PC-9 (cell line): Measurements from ENCODE around the gene VPS36. TPM values are rescaled to one million over a fixed set of nuclear protein-coding genes. Genes with fewer than 3 reads are reported as not detected.

Experiments
- BruUV-seq: library from RNA; stranded (reverse); fragments of 400-500 nt; replicated peaks from 2 replicates; lab custom pipeline; 2021; lab: Mats Ljungman, UMichigan
- CTCF ChIA-PET: fragments of 300-600 bp; sonication (Branson Sonifier 250); formaldehyde crosslinking; loops from one replicate; lab custom pipeline; 2022; ENCODE audit warnings: antibody characterized with exemption; lab: Charles Lee
- POLR2A ChIA-PET: fragments of 300-600 bp; sonication (Branson Sonifier 250); formaldehyde crosslinking; loops from one replicate; lab custom pipeline; 2022; ENCODE audit warnings: antibody characterized with exemption; ENCODE audit not compliant: unreplicated experiment; lab: Charles Lee
- DNase-seq, 2 experiments: peaks; one replicate each; pipeline versions ENCODE4 v3.0.0 to v3.0.0-alpha.2; 2015 to 2022; ENCODE audit warnings: mixed read lengths in 1 of 2
- H2AFZ ChIP-seq: fragments of 200-600 bp; sonication (generic); 2 replicates; pipeline ENCODE4 v1.8.1; 2017; ENCODE audit warnings: antibody characterized with exemption
- H3F3A ChIP-seq: fragments of 200-600 bp; sonication (generic); 2 replicates; pipeline ENCODE4 v1.8.1; 2017; ENCODE audit warnings: antibody characterized with exemption, mild to moderate bottlenecking, low read depth; ENCODE audit not compliant: insufficient read depth
- H3K27ac ChIP-seq: fragments of 200-600 bp; sonication (generic); 2 replicates; pipeline ENCODE4 v1.6.1; 2016; ENCODE audit warnings: mixed run types
- H3K27me3 ChIP-seq: fragments of 200-600 bp; sonication (generic); 2 replicates; pipeline ENCODE4 v1.6.1; 2016; ENCODE audit warnings: low read depth, mixed run types; ENCODE audit not compliant: insufficient read depth
- H3K36me3 ChIP-seq: fragments of 200-600 bp; sonication (generic); 2 replicates; pipeline ENCODE4 v1.6.1; 2016; ENCODE audit warnings: low read depth, mixed run types
- H3K4me1 ChIP-seq: fragments of 200-600 bp; sonication (generic); replicated peaks from 2 replicates; pipeline ENCODE4 v1.6.1; 2016; ENCODE audit warnings: mixed run types; ENCODE audit not compliant: insufficient read depth
- H3K4me2 ChIP-seq: fragments of 200-600 bp; sonication (generic); 2 replicates; pipeline ENCODE4 v1.6.1; 2017; ENCODE audit warnings: mixed run types
- H3K4me3 ChIP-seq: fragments of 200-600 bp; sonication (generic); 2 replicates; pipeline ENCODE4 v1.6.1; 2016; ENCODE audit warnings: mixed run types
- H3K79me2 ChIP-seq: fragments of 200-600 bp; sonication (generic); 2 replicates; pipeline ENCODE4 v1.6.1; 2017; ENCODE audit warnings: low read depth, mixed run types
- H3K9me2 ChIP-seq: fragments of 200-600 bp; sonication (generic); 2 replicates; pipeline ENCODE4 v1.8.1; 2017; ENCODE audit warnings: mild to moderate bottlenecking; ENCODE audit not compliant: insufficient read depth
- H3K9me3 ChIP-seq: fragments of 200-600 bp; sonication (generic); 2 replicates; pipeline ENCODE4 v1.8.1; 2016; ENCODE audit warnings: low read depth; ENCODE audit not compliant: insufficient read depth
- H4K20me1 ChIP-seq: fragments of 200-600 bp; sonication (generic); 2 replicates; pipeline ENCODE4 v1.8.1; 2017; ENCODE audit not compliant: insufficient read depth
- EZH2 ChIP-seq: fragments of 200-600 bp; sonication (generic); IDR thresholded peaks from 2 replicates; pipeline ENCODE4 v1.8.0; 2017; ENCODE audit warnings: antibody characterized with exemption, low read depth
- intact Hi-C: fragments of 100-400 bp; cut with micrococcal nuclease; formaldehyde crosslinking; loops from one replicate; pipeline ENCODE4 v1.10.0; 2022; ENCODE audit not compliant: unreplicated experiment
- total RNA-seq: library from RNA; stranded (reverse); gene quantifications from 2 replicates; pipeline ENCODE4 v1.2.3, GENCODE V29; 2021
- TF ChIP-seq, protein P1 (sequence below): fragments of 200-600 bp; sonication (generic); conservative IDR thresholded peaks from 2 replicates; pipeline ENCODE4 v1.6.1; 2017; ENCODE audit warnings: mixed run types, antibody characterized with exemption, mild to moderate bottlenecking, moderate library complexity

VPS36 gene
- total RNA-seq, 1 experiment from 2014 or later = 31.6 TPM

DNA sequence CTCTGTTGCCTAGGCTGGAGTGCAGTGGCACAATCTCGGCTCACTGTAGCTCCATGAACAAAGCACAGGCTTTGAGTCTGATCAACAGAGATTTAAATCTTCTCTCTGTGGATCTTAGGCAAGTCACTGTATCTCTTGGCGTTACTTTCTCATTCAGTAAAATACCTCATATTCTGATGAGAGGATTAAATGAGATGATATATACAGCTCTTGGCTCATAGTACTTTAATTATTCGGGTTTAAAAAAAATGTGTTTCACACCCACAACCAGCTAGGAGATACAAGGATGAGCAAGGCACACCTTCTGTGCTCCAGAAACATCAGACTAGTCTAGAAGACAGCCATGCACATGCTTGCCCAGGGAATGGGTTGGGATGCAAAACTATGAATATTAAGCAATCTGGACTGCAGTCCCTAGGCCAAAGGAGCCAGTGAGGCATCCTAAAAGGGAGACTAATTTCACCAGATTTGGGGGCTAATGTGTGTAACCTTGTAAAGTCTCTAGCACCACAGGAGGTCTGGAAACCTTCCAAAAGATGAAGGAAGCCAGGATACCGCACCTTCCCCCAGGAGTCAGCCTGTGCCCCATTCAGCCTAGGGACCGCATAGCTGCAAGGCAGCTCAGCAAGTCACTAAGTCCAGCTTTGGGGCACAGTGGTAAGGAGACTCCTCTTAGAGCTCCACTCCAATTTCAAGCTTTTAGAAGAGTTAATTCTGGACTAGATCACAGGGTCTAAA lies 2.5 kb downstream of the VPS36 start:
- DNase-seq = no peak
- TF ChIP-seq EZH2 = no peak
- TF ChIP-seq, protein P1, sequence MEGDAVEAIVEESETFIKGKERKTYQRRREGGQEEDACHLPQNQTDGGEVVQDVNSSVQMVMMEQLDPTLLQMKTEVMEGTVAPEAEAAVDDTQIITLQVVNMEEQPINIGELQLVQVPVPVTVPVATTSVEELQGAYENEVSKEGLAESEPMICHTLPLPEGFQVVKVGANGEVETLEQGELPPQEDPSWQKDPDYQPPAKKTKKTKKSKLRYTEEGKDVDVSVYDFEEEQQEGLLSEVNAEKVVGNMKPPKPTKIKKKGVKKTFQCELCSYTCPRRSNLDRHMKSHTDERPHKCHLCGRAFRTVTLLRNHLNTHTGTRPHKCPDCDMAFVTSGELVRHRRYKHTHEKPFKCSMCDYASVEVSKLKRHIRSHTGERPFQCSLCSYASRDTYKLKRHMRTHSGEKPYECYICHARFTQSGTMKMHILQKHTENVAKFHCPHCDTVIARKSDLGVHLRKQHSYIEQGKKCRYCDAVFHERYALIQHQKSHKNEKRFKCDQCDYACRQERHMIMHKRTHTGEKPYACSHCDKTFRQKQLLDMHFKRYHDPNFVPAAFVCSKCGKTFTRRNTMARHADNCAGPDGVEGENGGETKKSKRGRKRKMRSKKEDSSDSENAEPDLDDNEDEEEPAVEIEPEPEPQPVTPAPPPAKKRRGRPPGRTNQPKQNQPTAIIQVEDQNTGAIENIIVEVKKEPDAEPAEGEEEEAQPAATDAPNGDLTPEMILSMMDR = no peak
- H3K9me3 ChIP-seq = no peaks in the 10 kb centered on the region
- no peak overlapping the region for H2AFZ ChIP-seq
- H3K79me2 ChIP-seq = peaks cover 48% of the 10 kb centered on the region
- no peaks in the 10 kb centered on the region for H3K9me2 ChIP-seq
- H3K27me3 ChIP-seq = no peaks in the 10 kb centered on the region
- POLR2A ChIA-PET = no interaction called here
- peaks cover 40% of the 10 kb centered on the region for H3K4me1 ChIP-seq
- H3K36me3 ChIP-seq = 0 out of 2 replicates have a peak, but pooled peaks cover 7% of the 10 kb centered on the region
- intact Hi-C loops = no loop called here
- CTCF ChIA-PET = interaction anchor here (1.0 kb wide), 1 partner anchor 104 kb away, joined by 3 read pairs; no protein-coding TSS in a partner anchor
- H3F3A ChIP-seq = no peaks in the 10 kb centered on the region
- peak overlapping the region; percentile 85; the same call in 1 of the 2 replicates for H3K4me2 ChIP-seq
- 0 out of 2 replicates have a peak, but pooled peaks cover 3% of the 10 kb centered on the region for H4K20me1 ChIP-seq
- H3K27ac ChIP-seq = no peak overlapping the region
- no TSS peak for BruUV-seq
- H3K4me3 ChIP-seq = no peak overlapping the region

DNA sequence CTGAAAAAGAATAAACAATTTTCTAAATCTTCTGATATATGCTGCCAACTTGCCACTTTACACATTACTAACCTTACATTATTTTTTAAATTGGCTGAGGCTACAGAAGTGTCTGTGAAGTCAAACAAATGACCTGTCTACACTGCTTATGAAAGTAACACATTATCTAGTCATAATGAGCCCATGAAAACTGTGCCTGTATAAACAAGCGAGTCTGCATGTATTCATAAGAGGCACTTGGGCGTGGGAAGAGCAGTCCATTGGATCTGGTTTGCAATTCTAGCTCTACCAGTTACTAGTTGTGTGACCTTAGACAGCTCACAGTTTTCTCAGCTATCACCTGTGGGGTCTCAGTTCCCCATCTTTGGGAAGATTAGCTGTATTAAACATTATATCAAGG lies 3.1 kb downstream of the VPS36 start:
- H3K27ac ChIP-seq = no peak overlapping the region
- no peak for DNase-seq
- peaks cover 39% of the 10 kb centered on the region for H3K4me1 ChIP-seq
- H4K20me1 ChIP-seq = 0 out of 2 replicates have a peak, but pooled peaks cover 3% of the 10 kb centered on the region
- H2AFZ ChIP-seq = no peak overlapping the region
- H3K4me3 ChIP-seq = no peak overlapping the region
- H3K4me2 ChIP-seq = no peak overlapping the region
- TF ChIP-seq, protein P1 = no peak
- TF ChIP-seq EZH2 = no peak
- ChIA-PET CTCF (interaction anchor here (1.0 kb wide), 1 partner anchor 104 kb away, joined by 3 read pairs; no protein-coding TSS in a partner anchor), POLR2A (interaction anchor here (0.7 kb wide), 1 partner anchor 575 kb away, joined by 9 read pairs; no protein-coding TSS in a partner anchor)
- no TSS peak for BruUV-seq
- no peaks in the 10 kb centered on the region for H3K9me3 ChIP-seq
- H3K9me2 ChIP-seq = no peaks in the 10 kb centered on the region
- no peaks in the 10 kb centered on the region for H3F3A ChIP-seq
- H3K79me2 ChIP-seq = peaks cover 48% of the 10 kb centered on the region
- no peaks in the 10 kb centered on the region for H3K27me3 ChIP-seq
- 0 out of 2 replicates have a peak, but pooled peaks cover 7% of the 10 kb centered on the region for H3K36me3 ChIP-seq
- intact Hi-C loops = no loop called here

DNA sequence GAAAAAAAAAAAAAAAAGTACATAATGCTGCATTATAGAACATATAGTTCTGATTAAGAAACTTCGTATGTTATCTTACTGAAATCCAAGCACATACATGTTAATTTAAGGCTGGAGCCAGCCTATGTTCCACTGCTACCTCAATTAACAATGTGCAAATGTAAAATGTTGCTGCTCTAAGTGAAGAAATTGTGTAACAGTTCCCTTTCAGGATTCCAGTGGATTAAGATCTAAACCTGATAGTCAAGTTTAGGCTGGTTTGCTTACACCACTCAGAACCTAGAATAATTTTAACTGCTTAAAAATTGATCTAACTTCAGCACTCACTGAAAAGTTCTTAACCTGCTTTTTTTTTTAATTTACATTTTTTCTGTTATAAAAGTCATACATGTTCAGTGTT lies 4.2 kb downstream of the VPS36 start:
- Histone ChIP-seq H3K4me1 (peaks cover 39% of the 10 kb centered on the region), H3K27me3 (no peaks in the 10 kb centered on the region), H3K4me2 (peak overlapping the region; percentile 30; the same call in 1 of the 2 replicates), H3K79me2 (peaks cover 48% of the 10 kb centered on the region), H3F3A (no peaks in the 10 kb centered on the region), H3K4me3 (no peak overlapping the region), H3K9me2 (no peaks in the 10 kb centered on the region), H4K20me1 (0 out of 2 replicates have a peak, but pooled peaks cover 3% of the 10 kb centered on the region), H3K27ac (no peak overlapping the region), H3K36me3 (0 out of 2 replicates have a peak, but pooled peaks cover 7% of the 10 kb centered on the region), H3K9me3 (no peaks in the 10 kb centered on the region), H2AFZ (no peak overlapping the region)
- intact Hi-C loops = no loop called here
- DNase-seq = peak in 1 of 2 experiments; percentile 78
- no TSS peak for BruUV-seq
- ChIA-PET POLR2A (no interaction called here), CTCF (no interaction called here)
- TF ChIP-seq, protein P1 = no peak
- no peak for TF ChIP-seq EZH2
